Stimulated activated CD4-positive, alpha-beta T cell treated with anti-CD3 and anti-CD28 coated beads, TNF-alpha, amount 100 ng/mL, for 24 hours (primary cell): ENCODE data around the gene OLFM2.
"Not testable (repeated sequence)": the region's sequence is repeated elsewhere in the genome, so short reads cannot be mapped to it uniquely, and the experiment has no call there.

ENCODE experiments used
- DNase-seq, 3 experiments: peaks; one replicate each; pipeline ENCODE4 v3.0.0-alpha.2; 2020; ENCODE audit warnings: low read depth in 3 of 3

OLFM2 gene

GRCh38 chr19:9861503-9861902 lies 74.8 kb downstream of the OLFM2 start:
- DNase-seq = no peak

GRCh38 chr19:9860407-9860806 lies 75.9 kb downstream of the OLFM2 start:
- DNase-seq = no peak

- DNase-seq = no peak
These were observed 77.5 kb downstream of the OLFM2 start for GRCh38 chr19:9858766-9859165.

GRCh38 chr19:9857920-9858746 lies 78.2 kb downstream of the OLFM2 start:
- DNase-seq = no peak

GRCh38 chr19:9857076-9857721 lies 79.1 kb downstream of the OLFM2 start:
- DNase-seq = no peak

GRCh38 chr19:9856609-9857008 lies 79.7 kb downstream of the OLFM2 start:
- no peak for DNase-seq

GRCh38 chr19:9854282-9854846 lies 82.0 kb downstream of the OLFM2 start:
- no peak for DNase-seq

- no peak for DNase-seq
These were observed 85.9 kb downstream of the OLFM2 start for GRCh38 chr19:9850235-9850959.

- DNase-seq = no peak
These were observed 86.5 kb downstream of the OLFM2 start for GRCh38 chr19:9849791-9850190.

- DNase-seq = no peak
These were observed 87.6 kb downstream of the OLFM2 start for GRCh38 chr19:9848762-9849161.

- no peak for DNase-seq
These were observed 88.3 kb downstream of the OLFM2 start for GRCh38 chr19:9848060-9848459.

- peak in 1 of 3 experiments; percentile 45 for DNase-seq
These were observed 89.1 kb downstream of the OLFM2 start for GRCh38 chr19:9847087-9847671.

- DNase-seq = not testable (repeated sequence)
These were observed 92.6 kb downstream of the OLFM2 start for GRCh38 chr19:9843626-9844273.

GRCh38 chr19:9842834-9843625 lies 93.3 kb downstream of the OLFM2 start:
- DNase-seq = no peak

GRCh38 chr19:9839415-9839814 lies 96.9 kb downstream of the OLFM2 start:
- DNase-seq = no peak

- DNase-seq = no peak
These were observed 98.0 kb downstream of the OLFM2 start for GRCh38 chr19:9838324-9838723.

- DNase-seq = no peak
These were observed 100.3 kb downstream of the OLFM2 start for GRCh38 chr19:9836021-9836420.

GRCh38 chr19:9835507-9835949 lies 100.8 kb downstream of the OLFM2 start:
- no peak for DNase-seq

- DNase-seq = peak; percentile 99
These were observed 101.4 kb downstream of the OLFM2 start, which contains the start of gene PIN1 for GRCh38 chr19:9834726-9835506. PIN1 (plus strand) TSS chr19:9835318; CDS start chr19:9835345, 27 bp downstream.
